Mesendoderm (in vitro differentiated cells): ENCODE results near the gene PRKCA.

Experiments used
- DNase-seq: peaks from one replicate; pipeline ENCODE4 v3.0.0; 2013
- H2AK5ac ChIP-seq: 2 replicates; pipeline ENCODE4 v1.6.1; 2013; ENCODE audit warnings: low read length, inconsistent platforms
- H2BK120ac ChIP-seq: 2 replicates; pipeline ENCODE4 v1.6.1; 2013; ENCODE audit warnings: low read depth, mild to moderate bottlenecking, low read length, moderate library complexity, mixed read lengths
- H2BK15ac ChIP-seq: replicated peaks from 2 replicates; pipeline ENCODE4 v1.6.1; 2013; ENCODE audit warnings: low read depth, mild to moderate bottlenecking, moderate library complexity
- H2BK5ac ChIP-seq: 2 replicates; pipeline ENCODE4 v1.6.1; 2013; ENCODE audit warnings: low read length, inconsistent platforms
- H3K18ac ChIP-seq: 2 replicates; pipeline ENCODE4 v1.6.1; 2013; ENCODE audit warnings: mild to moderate bottlenecking, low read length, mixed read lengths
- H3K23ac ChIP-seq: one replicate; pipeline ENCODE4 v1.6.1; 2013; ENCODE audit warnings: low read length
- H3K27ac ChIP-seq: 2 replicates; pipeline ENCODE4 v1.5.1; 2013; ENCODE audit warnings: low read depth, mild to moderate bottlenecking, inconsistent platforms, low read length, moderate library complexity
- H3K27me3 ChIP-seq: 2 replicates; pipeline ENCODE4 v1.6.1; 2013; ENCODE audit warnings: low read length, control low read depth, mild to moderate bottlenecking, inconsistent platforms; ENCODE audit not compliant: insufficient read depth, poor library complexity
- H3K36me3 ChIP-seq: 2 replicates; pipeline ENCODE4 v1.6.1; 2013; ENCODE audit warnings: low read length, inconsistent platforms; ENCODE audit not compliant: control insufficient read depth, insufficient read depth
- H3K4ac ChIP-seq: one replicate; pipeline ENCODE4 v1.6.1; 2013; ENCODE audit warnings: low read depth, mild to moderate bottlenecking, low read length, moderate library complexity
- H3K4me1 ChIP-seq: 2 replicates; pipeline ENCODE4 v1.6.1; 2013; ENCODE audit warnings: low read depth, low read length, inconsistent platforms; ENCODE audit not compliant: control insufficient read depth
- H3K4me2 ChIP-seq: 2 replicates; pipeline ENCODE4 v1.6.1; 2013; ENCODE audit warnings: low read length
- H3K4me3 ChIP-seq: 2 replicates; pipeline ENCODE4 v1.5.1; 2013; ENCODE audit warnings: mild to moderate bottlenecking, low read length
- H3K56ac ChIP-seq: one replicate; pipeline ENCODE4 v1.6.1; 2013; ENCODE audit warnings: low read length
- H3K79me1 ChIP-seq: 2 replicates; pipeline ENCODE4 v1.6.1; 2013; ENCODE audit warnings: low read length, inconsistent platforms
- H3K79me2 ChIP-seq: 2 replicates; pipeline ENCODE4 v1.6.1; 2013; ENCODE audit warnings: mild to moderate bottlenecking, low read length; ENCODE audit not compliant: control insufficient read depth, insufficient read depth
- H3K9ac ChIP-seq: 2 replicates; pipeline ENCODE4 v1.6.1; 2013; ENCODE audit warnings: low read length, inconsistent platforms
- H4K5ac ChIP-seq: one replicate; pipeline ENCODE4 v1.6.1; 2013; ENCODE audit warnings: low read length
- H4K8ac ChIP-seq: one replicate; pipeline ENCODE4 v1.6.1; 2013; ENCODE audit warnings: low read depth, mild to moderate bottlenecking, control low read depth, low read length, moderate library complexity
- WGBS: extraction: QIAGEN DNeasy Blood & Tissue Kit; methylation state at CpG from one replicate; pipeline ENCODE4 v1.1.7; 2013; ENCODE audit warnings: low lambda C conversion rate, missing lambda C conversion rate; ENCODE audit not compliant: insufficient coverage; ENCODE audit errors: extremely low coverage; 5-methylcytosine and 5-hydroxymethylcytosine counted together

The PRKCA gene

GRCh38 chr17:66331038-66331816 is 28.8 kb downstream of the PRKCA start:
- no CpG with 5 or more reads among the region's 8 CpGs for WGBS
- Histone ChIP-seq H3K9ac (no peak overlapping the region), H3K4ac (no peak overlapping the region), H3K23ac (no peak overlapping the region), H3K79me2 (no peaks in the 10 kb centered on the region), H4K8ac (no peak overlapping the region), H4K5ac (no peak overlapping the region), H3K4me2 (no peak overlapping the region), H3K4me3 (no peak overlapping the region), H3K18ac (no peak overlapping the region), H2AK5ac (no peak overlapping the region), H2BK5ac (no peak overlapping the region), H3K27me3 (no peaks in the 10 kb centered on the region), H2BK15ac (no peak overlapping the region), H3K27ac (no peak overlapping the region), H3K36me3 (no peaks in the 10 kb centered on the region), H2BK120ac (no peak overlapping the region), H3K4me1 (no peaks in the 10 kb centered on the region), H3K79me1 (no peaks in the 10 kb centered on the region), H3K56ac (no peak overlapping the region)
- DNase-seq = no peak

- no peak overlapping the region for H3K56ac ChIP-seq
- H2BK15ac ChIP-seq = no peak overlapping the region
- H3K9ac ChIP-seq = no peak overlapping the region
- no peak overlapping the region for H3K27ac ChIP-seq
- H3K27me3 ChIP-seq = no peaks in the 10 kb centered on the region
- no peak overlapping the region for H2BK5ac ChIP-seq
- H3K4me1 ChIP-seq = no peaks in the 10 kb centered on the region
- H3K36me3 ChIP-seq = no peaks in the 10 kb centered on the region
- no peaks in the 10 kb centered on the region for H3K79me2 ChIP-seq
- H4K8ac ChIP-seq = no peak overlapping the region
- no peaks in the 10 kb centered on the region for H3K79me1 ChIP-seq
- H2BK120ac ChIP-seq = no peak overlapping the region
- no peak overlapping the region for H3K23ac ChIP-seq
- H3K18ac ChIP-seq = no peak overlapping the region
- H3K4me2 ChIP-seq = no peak overlapping the region
- no CpG with 5 or more reads among the region's 1 CpG for WGBS
- no peak overlapping the region for H2AK5ac ChIP-seq
- no peak overlapping the region for H4K5ac ChIP-seq
- H3K4me3 ChIP-seq = no peak overlapping the region
- H3K4ac ChIP-seq = no peak overlapping the region
- no peak for DNase-seq
These were observed 33.4 kb downstream of the PRKCA start for GRCh38 chr17:66335797-66336196.

DNA sequence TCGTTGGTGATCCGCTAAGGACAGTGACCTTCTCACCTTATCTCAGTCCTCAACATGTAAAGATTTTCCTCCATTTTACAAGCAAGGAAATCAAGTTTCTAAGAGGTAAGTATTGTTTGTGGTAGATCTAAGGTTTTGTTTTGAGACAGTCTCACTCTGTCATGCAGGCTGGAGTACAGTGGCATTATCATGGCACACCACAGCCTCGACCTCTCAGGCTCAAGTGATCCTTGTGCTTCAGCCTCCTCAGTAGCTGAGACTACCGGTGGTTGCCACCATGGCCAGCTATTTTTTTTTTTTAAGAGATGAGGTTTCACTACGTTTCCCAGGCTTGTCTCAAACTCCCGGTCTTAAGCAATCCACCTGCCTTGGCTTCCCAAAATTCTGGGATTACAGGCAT is 34.9 kb downstream of the PRKCA start:
- Histone ChIP-seq H3K79me1 (no peaks in the 10 kb centered on the region), H3K79me2 (no peaks in the 10 kb centered on the region), H3K23ac (no peak overlapping the region), H3K9ac (no peak overlapping the region), H2BK15ac (no peak overlapping the region), H3K4me1 (no peaks in the 10 kb centered on the region), H3K18ac (no peak overlapping the region), H4K5ac (no peak overlapping the region), H3K27ac (no peak overlapping the region), H2AK5ac (no peak overlapping the region), H3K56ac (no peak overlapping the region), H2BK120ac (no peak overlapping the region), H2BK5ac (no peak overlapping the region), H3K27me3 (no peaks in the 10 kb centered on the region), H3K36me3 (no peaks in the 10 kb centered on the region), H3K4ac (no peak overlapping the region), H3K4me2 (no peak overlapping the region), H3K4me3 (no peak overlapping the region), H4K8ac (no peak overlapping the region)
- DNase-seq = no peak
- no CpG with 5 or more reads among the region's 6 CpGs for whole genome bisulfite sequencing

DNA sequence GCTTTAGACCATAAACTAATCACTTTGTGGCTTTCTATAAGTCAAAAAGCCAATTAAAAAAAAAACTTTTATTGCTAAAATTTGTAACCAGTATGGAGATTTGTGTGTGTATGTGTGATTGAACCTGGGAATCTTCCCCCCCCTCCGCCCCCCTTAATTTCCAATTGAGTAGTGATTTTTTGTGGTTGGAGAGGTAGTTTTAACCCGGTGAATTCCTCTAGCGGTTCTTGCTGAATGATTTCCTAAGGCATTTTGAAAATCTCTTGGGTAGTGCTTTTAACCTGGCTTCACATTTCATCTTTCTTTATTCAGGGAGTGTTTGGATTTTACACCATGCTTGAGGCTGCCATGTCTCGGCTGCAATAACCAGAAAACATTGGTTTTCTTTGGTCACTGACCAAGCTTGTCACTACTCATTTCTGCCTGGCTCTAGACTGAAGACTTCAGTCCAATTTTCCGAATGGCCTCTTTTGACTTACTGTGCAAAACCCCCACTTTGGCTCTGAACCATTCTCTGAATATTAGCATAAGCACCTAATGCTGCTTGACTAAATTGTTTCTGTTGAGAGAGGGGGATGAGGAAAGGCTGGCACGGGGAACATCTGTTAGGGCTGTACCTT is 35.6 kb downstream of the PRKCA start:
- no peak overlapping the region for H3K9ac ChIP-seq
- H3K79me1 ChIP-seq = no peaks in the 10 kb centered on the region
- H4K5ac ChIP-seq = no peak overlapping the region
- no peak overlapping the region for H4K8ac ChIP-seq
- H3K27ac ChIP-seq = no peak overlapping the region
- H3K23ac ChIP-seq = no peak overlapping the region
- no peak overlapping the region for H2BK5ac ChIP-seq
- no peak overlapping the region for H3K18ac ChIP-seq
- no peaks in the 10 kb centered on the region for H3K4me1 ChIP-seq
- no peaks in the 10 kb centered on the region for H3K79me2 ChIP-seq
- no peak overlapping the region for H2AK5ac ChIP-seq
- H2BK120ac ChIP-seq = no peak overlapping the region
- H3K27me3 ChIP-seq = no peaks in the 10 kb centered on the region
- no peaks in the 10 kb centered on the region for H3K36me3 ChIP-seq
- no CpG with 5 or more reads among the region's 6 CpGs for WGBS
- no peak overlapping the region for H3K4ac ChIP-seq
- H3K4me3 ChIP-seq = no peak overlapping the region
- H2BK15ac ChIP-seq = no peak overlapping the region
- DNase-seq = no peak
- no peak overlapping the region for H3K4me2 ChIP-seq
- no peak overlapping the region for H3K56ac ChIP-seq

DNA sequence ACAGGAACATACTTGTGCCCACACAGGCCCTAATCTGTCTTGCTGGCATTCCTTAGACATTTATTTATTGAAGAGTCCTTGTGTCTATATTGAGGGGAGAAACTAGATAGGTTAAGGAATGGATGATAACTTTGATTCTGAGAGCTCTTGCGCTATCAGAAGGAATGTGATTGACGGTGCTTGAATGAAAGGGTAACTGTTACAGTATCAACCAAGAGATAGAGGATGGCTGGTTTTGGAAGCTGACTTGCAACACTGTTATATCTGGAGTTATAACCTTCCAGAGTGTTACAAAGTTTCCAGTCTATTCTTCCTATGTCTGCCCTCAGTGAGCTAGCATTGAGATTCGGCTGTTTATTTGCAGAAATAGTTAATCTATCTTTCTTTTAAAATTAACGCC is 36.5 kb downstream of the PRKCA start:
- Histone ChIP-seq H3K23ac (no peak overlapping the region), H3K36me3 (no peaks in the 10 kb centered on the region), H3K18ac (no peak overlapping the region), H2BK5ac (no peak overlapping the region), H3K27ac (no peak overlapping the region), H3K4ac (no peak overlapping the region), H4K5ac (no peak overlapping the region), H3K4me1 (no peaks in the 10 kb centered on the region), H3K4me2 (no peak overlapping the region), H2BK120ac (no peak overlapping the region), H3K79me2 (no peaks in the 10 kb centered on the region), H3K9ac (no peak overlapping the region), H3K4me3 (no peak overlapping the region), H3K79me1 (no peaks in the 10 kb centered on the region), H2BK15ac (no peak overlapping the region), H3K56ac (no peak overlapping the region), H2AK5ac (no peak overlapping the region), H4K8ac (no peak overlapping the region), H3K27me3 (no peaks in the 10 kb centered on the region)
- WGBS = no CpG with 5 or more reads among the region's 4 CpGs
- DNase-seq = no peak
